GM18858 (cell line): ENCODE results near the gene B3GALT4.
"Not testable (repeated sequence)": the region's sequence is repeated elsewhere in the genome, so short reads cannot be mapped to it uniquely, and the experiment has no call there.

Source experiments
- ATAC-seq: cut with Tn5 transposase; IDR thresholded peaks from one replicate; pipeline ENCODE4 v1.9.1; 2021; ENCODE audit not compliant: unreplicated experiment

Gene B3GALT4

DNA sequence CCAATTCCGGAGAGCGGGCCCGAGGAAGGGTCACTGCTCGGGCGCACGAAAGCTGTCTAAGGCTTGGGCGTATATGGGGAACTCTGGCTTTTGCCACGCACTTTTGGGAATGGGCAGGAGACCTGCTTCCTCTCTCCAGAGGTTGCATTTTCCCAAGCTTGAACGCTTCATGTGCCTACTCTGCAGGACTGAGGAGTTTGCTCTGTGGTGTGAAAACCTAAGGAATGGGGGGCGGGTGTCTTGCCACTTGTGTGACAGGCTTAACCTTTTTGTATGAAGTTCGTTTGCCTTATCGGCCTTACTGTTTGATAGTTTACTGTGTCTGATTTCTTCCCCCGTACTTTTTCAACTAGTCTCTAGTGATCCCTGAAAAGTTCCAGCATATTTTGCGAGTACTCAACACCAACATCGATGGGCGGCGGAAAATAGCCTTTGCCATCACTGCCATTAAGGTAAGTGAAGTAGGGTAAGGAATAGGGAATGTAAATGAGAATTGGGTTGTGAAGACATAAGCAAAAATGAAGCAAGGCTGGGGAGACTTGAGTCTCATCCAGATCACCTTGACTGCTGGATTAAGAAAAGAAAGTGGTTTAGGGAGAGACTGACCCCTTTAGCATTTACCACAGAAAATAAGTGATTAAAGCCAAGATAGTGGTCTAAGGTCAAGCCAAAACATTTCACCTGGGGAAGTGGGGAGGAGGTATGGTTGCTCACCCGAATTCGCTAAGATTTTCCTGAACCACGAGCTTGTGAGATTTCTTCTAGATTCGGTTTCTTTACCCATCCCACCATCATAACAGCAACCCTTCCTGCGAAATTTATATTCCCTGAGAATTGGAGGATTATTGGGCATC, 4.4 kb upstream of the B3GALT4 start:
- ATAC-seq: peak; percentile 14

DNA sequence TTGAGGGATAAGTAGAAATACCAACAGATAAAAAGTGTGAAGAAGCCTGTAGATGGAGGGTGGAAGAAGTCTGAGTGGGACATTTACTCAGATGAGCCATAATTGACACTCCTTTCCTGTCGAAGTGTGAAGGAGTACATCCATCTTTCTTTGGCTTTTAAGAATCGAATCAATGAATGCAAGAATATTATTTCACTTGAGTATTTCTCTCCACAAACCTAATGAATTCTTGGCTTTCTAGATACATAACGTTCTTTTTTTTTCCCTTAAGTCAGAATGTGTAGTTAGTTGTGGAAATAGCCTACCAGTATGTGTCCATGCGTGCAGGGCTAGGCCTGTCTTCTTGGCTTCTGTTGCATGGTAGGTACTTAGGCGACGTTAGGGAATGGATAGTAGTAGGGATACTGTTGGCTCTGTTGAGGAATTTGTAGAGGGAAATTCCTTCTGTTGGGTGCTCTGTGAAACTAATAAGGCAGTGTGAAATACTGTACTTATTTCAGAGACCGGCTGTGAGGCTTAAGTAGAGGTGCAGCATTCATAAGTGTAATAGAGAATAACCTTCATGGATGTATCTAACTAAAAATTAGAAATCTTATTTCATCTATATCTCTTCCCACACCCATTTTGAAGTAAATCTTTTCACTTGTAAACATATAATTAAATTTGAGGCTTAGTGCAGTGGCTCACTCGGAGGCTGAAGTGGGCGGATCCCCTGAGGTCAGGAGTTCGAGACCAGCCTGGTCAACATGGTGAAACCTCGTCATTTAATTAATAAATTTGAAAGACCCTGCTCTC, 3.6 kb upstream of the B3GALT4 start:
- ATAC-seq: no peak

DNA sequence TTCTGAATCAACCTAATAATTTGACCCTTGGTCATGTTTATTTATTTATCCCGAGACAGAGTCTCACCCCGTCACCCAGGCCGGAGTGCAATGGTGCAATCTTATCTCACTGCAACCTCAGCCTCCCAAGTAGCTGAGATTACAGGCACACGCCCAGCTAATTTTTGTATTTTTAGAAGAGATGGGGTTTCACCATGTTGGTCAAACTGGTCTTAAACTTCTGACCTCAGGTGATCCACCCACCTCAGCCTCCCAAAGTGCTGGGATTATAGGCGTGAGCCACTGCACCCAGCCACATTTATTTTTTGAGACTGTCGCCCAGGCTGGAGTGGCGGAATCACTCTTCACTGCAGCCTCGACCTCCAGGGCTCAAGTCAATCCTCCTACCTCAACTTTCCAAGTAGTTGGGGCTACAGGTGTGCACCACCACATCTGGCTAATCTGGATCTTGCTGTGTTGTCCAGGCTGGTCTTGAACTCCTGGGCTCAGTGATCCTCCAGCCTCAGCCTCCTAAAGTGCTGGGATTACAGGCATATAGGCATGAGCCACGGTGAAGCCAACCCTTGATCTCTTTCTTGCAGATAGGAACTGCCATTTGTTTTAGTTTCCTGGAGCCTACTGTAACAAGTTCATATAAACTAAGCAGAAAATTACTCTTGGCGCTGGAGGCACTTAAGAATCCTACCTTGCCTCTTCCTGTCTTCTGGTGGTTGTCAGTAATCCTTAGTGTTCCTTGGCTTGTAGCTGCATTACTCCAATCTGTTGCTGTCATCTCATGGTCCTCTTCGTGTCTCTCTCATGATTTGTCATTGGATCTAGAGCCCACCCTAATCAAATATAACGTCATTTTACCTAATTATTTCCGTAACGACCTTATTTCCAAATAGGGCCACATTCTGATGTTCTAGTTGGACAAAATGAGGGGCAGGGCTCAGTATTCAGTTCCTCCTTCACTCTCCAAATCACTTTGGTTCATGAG, 2.7 kb upstream of the B3GALT4 start:
- no peak for ATAC-seq

DNA sequence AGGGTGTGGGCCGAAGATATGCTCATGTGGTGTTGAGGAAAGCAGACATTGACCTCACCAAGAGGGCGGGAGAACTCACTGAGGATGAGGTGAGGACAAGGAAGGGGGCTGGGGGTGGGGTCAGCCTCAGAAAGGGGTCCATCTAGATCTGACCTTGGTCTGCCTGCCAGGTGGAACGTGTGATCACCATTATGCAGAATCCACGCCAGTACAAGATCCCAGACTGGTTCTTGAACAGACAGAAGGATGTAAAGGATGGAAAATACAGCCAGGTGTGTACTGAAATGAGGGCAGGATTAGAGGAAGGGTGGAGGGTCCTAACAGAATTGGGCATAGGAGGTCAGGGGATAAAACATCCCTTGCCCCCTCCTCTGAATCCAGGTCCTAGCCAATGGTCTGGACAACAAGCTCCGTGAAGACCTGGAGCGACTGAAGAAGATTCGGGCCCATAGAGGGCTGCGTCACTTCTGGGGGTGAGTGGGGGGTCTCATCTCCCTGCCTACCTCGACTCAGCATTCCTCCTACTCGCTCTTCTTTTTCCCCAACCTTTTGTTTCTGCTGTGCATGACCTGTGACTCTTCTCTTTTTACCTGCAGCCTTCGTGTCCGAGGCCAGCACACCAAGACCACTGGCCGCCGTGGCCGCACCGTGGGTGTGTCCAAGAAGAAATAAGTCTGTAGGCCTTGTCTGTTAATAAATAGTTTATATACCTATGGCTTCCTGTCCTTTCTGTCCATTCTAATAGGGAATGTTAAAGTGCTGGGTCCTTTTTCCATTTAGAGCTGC, 935 bp upstream of the B3GALT4 start:
- not testable (repeated sequence) for ATAC-seq

DNA sequence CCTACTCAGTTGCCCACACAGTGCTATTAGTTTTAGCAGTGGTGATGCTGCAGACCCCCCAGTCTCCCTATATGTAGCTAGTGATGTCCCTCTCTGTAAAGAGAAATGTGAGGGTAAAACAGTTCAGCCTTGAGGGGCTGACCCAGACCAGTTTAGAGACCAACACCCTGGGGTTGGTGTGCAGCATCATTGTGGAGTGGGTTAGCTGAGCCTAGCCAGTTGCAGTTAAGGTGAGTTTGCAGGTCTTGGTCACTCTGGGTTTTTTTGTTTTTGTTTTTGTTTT, 401 bp upstream of the B3GALT4 start:
- no peak for ATAC-seq

DNA sequence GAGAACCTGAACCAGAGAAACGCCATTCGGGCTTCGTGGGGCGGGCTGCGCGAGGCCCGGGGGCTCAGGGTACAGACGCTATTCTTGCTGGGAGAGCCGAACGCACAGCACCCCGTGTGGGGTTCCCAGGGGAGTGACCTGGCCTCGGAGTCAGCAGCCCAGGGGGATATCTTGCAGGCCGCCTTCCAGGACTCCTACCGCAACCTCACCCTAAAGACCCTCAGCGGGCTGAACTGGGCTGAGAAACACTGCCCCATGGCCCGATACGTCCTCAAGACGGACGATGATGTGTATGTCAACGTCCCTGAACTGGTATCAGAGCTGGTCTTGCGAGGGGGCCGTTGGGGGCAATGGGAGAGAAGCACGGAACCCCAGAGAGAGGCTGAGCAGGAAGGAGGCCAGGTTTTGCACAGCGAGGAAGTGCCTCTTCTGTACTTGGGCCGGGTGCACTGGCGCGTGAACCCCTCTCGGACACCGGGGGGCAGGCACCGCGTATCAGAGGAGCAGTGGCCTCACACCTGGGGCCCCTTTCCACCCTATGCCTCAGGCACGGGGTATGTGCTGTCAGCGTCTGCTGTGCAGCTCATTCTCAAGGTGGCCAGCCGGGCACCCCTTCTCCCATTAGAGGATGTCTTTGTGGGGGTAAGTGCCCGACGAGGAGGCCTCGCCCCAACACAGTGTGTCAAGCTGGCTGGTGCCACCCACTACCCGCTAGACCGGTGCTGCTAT, 904 bp downstream of the B3GALT4 start:
- no peak for ATAC-seq

DNA sequence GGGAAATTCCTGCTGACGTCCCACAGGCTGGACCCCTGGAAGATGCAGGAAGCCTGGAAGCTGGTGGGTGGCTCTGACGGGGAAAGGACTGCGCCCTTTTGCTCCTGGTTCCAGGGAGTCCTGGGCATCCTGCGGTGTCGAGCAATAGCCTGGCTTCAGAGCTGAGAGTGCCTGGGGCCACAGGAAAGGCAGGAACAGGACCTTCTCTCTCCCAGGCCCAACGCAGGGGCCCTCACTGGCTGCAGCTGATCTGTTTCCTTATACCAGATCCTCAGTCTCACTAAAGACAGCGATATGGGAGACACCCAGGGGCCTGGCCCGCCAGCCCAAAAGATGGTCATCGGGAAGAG, 1.4 kb downstream of the B3GALT4 start:
- ATAC-seq: no peak

DNA sequence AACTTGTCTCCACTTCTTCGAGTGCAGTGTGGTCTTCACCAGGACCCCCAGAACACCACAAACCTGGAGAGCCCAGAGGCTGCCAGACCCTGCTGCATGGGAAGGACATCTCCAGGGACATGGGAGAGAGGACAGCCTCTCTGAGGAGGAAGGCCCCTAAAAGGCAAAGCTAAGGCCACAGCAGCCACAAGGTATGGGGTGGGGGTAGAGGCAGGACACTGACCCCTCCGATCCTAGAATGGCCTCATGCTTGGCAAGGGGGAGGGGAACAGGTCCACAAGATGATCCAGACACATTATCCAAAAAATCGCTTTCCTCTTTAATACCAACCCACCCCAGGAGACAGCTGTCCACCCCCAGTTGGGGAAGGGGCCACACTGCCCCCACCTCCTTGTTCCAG, 1.9 kb downstream of the B3GALT4 start:
- ATAC-seq: no peak

DNA sequence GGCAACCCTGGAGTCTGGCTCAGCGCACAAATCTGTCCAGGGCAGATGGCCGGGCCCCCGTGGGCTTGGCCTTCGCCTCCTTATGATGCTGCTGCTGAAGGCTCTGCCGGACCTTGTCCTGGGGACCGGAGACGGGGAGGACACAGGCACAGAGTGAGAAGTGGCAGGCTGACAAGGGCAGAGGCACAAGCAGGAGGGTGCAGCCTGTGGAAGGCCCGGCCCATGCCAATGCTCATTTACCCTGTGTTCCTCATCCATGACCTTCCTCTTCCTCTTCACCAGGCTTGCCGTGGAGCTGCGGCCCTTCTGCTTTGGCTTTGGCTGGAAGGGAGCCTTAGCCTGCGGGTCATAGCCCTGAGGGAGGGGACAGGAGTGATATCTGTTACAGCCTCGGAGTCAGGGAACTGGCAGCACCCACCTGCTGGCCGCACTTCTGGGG, 2.4 kb downstream of the B3GALT4 start:
- ATAC-seq: no peak

DNA sequence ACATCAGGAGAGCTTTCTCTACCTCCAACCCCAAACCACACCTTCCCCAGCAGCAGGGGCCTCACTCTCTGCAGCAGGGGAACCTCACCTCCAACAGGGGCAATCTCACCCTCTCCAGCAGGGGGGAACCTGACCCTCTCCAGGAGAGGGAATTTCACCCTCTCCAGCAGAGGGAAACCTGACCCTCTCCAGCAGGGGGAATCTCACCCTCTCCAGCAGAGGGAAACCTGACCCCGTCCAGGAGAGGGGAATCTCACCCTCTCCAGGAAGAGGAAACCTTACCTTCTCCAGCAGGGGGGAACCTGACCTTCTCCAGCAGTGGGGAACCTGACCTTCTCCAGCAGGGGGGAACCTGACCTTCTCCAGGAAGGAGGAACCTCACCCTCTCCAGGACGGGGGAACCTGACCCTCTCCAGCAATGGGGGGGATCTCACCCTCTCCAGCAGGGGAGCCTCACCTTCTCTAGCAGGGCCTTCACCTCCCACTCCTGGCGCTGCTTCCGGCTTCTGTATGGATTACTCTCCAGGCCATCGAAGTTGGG, 3.1 kb downstream of the B3GALT4 start:
- no peak for ATAC-seq

DNA sequence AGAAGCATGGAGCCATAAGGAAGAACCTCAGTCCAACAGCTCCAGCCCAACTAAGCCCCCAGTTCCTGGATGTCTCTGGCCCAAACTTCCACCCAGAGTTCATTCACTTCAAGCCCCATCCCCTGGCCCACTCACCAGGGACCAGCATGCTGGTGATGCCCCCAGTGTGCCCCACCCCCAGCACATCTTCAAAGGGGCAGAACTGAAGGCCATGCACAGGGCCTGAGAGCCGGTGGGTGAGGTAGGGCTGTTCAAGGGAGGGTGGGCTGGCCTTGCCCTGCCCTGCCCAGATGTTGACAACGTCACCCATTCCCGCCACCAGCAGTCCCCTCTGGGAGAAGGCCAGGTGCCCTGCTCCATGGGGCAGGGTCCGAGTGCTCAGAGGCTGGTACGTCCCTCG, 3.6 kb downstream of the B3GALT4 start:
- no peak for ATAC-seq

DNA sequence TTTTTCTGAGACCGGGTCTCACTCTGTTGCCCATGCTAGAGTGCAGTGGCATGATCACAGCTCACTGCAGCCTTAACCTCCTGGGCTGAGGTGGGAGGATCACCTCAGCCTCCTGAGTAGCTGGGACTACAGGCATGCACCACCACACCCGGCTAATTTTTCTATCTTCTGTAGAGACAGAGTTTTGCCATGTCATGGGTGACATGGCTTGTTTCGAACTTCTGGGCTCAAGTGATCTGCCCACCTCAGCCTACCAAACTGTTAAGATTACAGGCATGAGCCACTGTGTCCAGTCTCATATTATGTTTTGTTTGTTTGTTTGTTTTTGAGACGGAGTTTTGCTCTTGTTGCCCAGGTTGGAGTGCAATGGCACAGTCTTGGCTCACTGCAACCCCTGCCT, 8.3 kb downstream of the B3GALT4 start:
- ATAC-seq: not testable (repeated sequence)

DNA sequence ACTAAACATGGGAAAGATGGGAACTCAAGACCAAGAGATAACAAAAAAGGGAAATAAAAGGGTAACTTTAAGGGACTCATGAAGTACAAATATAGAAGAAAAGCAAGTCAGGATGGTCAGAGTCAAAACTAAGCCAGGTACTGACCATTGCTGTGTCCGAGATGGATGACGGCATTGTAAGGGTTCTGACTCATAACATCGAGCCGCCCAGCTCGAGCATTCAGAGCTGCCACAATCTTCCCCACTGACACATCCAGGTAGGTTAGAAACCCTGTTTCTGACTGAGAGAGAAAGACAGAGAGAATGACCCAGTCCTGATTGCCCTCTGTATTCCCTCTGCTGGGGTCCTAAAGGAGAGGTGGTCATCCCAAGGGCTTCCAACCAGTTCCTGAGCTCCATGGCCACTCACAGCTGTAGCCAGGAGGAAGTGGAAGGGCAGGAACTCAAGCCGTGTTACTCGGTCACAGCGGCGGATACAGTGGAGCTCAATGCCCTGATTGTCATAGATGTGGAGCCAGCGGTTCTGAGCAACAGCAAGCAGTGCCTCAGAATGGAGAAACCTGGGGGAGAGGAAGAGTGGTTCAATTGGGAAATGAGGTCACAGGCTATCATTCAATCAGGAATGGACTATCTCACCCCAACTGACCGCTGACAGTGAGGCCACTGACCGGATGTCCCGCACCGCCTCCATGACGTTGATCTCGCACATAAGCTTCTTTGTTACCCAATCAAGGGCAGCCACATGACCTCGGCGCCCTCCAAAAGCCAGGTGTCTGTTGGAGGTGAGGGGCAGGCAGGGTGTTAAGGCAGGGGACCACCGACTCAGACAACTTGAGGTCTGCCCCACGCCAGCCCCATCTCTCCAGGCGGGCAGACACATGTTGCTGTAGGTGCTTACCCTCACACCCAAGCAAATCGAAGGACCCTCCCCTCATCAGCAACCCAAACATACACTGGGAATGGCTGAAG, 10.3 kb downstream of the B3GALT4 start:
- no peak for ATAC-seq

DNA sequence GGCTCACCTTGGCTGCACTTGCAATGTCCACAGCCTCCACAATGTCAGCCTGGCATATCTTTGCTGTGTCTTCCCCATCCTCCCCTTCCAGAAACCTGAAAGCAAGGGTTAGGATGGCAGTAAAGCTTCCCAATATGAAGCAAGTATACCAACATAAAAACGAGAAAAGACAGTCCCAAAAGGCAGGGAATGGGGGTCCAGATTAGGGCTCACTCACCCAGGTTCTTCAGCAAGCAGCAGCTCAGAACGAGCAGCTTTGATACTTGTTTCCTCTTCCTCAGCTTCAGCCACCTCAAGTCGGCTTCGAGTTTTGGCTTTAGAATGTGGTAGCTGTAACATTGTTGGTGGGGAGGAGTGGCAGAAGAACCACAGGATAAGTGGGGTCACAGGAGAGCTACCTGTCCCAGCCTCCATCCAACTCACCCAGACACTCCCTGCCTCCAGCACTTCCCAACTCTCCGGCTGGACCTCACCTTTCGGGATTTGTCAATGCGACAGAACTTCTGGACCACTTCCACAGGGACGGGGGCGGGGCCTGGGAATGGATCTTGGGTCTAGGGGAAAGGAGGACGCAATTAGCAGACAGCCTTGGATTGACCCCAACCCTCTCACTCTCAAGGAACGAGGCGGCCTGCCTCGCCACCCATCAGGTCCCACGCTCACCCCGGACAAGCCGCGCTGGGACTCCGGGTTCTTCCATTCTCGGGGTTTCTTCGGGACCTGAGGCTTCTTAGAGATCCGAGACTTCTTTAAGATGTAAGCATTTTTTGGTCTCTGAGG, 11.4 kb downstream of the B3GALT4 start:
- no peak for ATAC-seq

DNA sequence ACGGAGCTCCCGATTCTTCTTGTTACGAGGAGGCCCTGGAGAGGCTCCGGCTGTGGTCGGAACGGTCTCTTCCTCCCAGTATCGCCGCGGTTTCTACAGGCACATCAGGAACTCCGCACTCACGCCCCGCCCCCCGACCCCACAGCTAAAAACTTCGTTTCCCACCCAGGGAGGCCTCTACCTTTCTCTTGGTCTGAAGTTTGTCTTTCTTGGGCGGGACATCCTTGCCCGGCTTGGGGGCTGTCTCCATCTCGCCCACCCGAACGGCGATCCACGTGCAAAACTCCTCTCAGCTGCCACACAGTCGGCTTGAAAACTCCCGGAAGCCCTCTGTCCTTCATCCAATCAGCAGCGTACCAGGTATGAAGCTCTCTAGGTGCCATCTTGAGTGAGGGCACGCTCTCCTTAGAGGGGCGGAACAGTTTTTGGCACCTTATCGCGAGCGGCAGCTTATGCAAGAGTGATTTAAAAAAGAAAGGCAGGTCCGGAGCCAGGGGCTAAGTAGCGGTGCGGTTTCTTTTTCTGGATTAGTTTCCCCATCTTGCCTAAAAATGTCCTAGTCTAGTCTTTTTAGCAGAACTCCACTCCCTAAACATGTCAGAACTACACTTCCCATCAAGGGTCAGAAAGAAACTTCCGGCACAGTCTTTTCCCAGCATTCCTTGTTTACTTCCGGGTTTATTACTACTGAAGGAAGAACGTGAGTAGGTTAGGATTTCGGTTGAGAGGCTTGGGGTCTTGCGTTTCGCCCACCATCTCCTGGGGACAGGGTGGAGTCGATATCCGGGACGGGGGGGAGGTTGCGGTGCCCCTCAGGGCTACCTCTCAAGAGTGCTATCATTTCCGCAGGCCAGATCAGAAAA, 12.2 kb downstream of the B3GALT4 start, which contains the start of the genes PFDN6 and WDR46:
PFDN6 (plus strand) TSS at position 681 of the 863 bp plus-strand sequence. CDS start 256 bp downstream, outside the sequence.
WDR46 (minus strand) TSS at position 319 of the 863 bp plus-strand sequence; CDS start at position 250, 69 bp downstream.
- ATAC-seq: peak; percentile 53

DNA sequence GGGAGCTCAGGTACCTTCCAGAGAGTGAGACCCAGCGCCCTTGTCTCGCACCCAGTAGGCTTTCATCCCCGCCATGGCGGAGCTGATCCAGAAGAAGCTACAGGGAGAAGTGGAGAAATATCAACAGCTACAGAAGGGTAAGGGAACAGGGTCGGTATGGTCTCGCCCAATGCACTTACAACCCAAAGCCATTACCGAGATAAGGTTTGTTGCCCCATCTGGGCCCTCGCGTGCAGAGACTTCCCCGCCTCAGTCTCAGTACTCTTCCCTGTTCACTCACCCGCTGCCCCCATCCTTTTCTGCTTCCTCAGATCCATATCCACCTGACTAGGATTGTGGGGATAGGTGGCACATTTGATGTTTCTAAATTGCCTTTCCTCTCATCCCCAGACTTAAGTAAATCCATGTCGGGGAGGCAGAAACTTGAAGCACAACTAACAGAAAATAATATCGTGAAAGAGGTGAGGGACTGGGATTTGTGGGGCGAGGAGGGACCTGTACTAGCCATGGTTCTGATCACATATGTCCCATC, 12.9 kb downstream of the B3GALT4 start:
- ATAC-seq: no peak
